Measurements from ENCODE around the gene ENAM.

GRCh38 chr4:70627620-70628019 is 924 bp upstream of the ENAM start:
- TF ChIP-seq, protein P1, sequence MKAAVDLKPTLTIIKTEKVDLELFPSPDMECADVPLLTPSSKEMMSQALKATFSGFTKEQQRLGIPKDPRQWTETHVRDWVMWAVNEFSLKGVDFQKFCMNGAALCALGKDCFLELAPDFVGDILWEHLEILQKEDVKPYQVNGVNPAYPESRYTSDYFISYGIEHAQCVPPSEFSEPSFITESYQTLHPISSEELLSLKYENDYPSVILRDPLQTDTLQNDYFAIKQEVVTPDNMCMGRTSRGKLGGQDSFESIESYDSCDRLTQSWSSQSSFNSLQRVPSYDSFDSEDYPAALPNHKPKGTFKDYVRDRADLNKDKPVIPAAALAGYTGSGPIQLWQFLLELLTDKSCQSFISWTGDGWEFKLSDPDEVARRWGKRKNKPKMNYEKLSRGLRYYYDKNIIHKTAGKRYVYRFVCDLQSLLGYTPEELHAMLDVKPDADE (IDR thresholded peaks at IDR 0.05), result no peak
- TF ChIP-seq EZH2 (IDR thresholded peaks at IDR 0.05; ENCODE audit: low read depth, unreplicated experiment) (no peak), EZH2phosphoT487 (IDR thresholded peaks at IDR 0.05; ENCODE audit: unreplicated experiment) (no peak), CREB1 (CRISPR knock-in tag; IDR thresholded peaks at IDR 0.05; ENCODE audit: low read depth) (no peak), POLR2AphosphoS5 (IDR thresholded peaks at IDR 0.05; ENCODE audit: low read depth) (no peak), NANOG (IDR thresholded peaks at IDR 0.05; ENCODE audit: borderline replicate concordance) (no peak), JUNB (IDR thresholded peaks at IDR 0.05; ENCODE audit: unreplicated experiment) (no peak), ZNF114 (CRISPR knock-in tag; IDR thresholded peaks at IDR 0.05) (no peak), REST (IDR thresholded peaks at IDR 0.05; ENCODE audit: unreplicated experiment) (no peak)
- TF ChIP-seq, protein P2, sequence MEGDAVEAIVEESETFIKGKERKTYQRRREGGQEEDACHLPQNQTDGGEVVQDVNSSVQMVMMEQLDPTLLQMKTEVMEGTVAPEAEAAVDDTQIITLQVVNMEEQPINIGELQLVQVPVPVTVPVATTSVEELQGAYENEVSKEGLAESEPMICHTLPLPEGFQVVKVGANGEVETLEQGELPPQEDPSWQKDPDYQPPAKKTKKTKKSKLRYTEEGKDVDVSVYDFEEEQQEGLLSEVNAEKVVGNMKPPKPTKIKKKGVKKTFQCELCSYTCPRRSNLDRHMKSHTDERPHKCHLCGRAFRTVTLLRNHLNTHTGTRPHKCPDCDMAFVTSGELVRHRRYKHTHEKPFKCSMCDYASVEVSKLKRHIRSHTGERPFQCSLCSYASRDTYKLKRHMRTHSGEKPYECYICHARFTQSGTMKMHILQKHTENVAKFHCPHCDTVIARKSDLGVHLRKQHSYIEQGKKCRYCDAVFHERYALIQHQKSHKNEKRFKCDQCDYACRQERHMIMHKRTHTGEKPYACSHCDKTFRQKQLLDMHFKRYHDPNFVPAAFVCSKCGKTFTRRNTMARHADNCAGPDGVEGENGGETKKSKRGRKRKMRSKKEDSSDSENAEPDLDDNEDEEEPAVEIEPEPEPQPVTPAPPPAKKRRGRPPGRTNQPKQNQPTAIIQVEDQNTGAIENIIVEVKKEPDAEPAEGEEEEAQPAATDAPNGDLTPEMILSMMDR (conservative IDR thresholded peaks at IDR 0.05; ENCODE audit: low read depth in 2 of 2), result no peak
